8988T (cell line): ENCODE measurements around the gene SLC6A6.

Experiments used
- DNase-seq: peaks from one replicate; pipeline ENCODE4 v3.0.0; 2011

The SLC6A6 gene

GRCh38 chr3:14422016-14422963, 19.9 kb downstream of the SLC6A6 start:
- no peak for DNase-seq

GRCh38 chr3:14423197-14423743, 20.9 kb downstream of the SLC6A6 start:
- no peak for DNase-seq

- no peak for DNase-seq
Observed at GRCh38 chr3:14423963-14424362, 21.6 kb downstream of the SLC6A6 start.

GRCh38 chr3:14424711-14425580, 22.5 kb downstream of the SLC6A6 start:
- no peak for DNase-seq

GRCh38 chr3:14425581-14426304, 23.3 kb downstream of the SLC6A6 start:
- DNase-seq = no peak

- DNase-seq = no peak
Observed at GRCh38 chr3:14426305-14426620, 23.9 kb downstream of the SLC6A6 start.

GRCh38 chr3:14428087-14429033, 26.0 kb downstream of the SLC6A6 start:
- DNase-seq = no peak

- DNase-seq = no peak
Observed at GRCh38 chr3:14429237-14429636, 26.8 kb downstream of the SLC6A6 start.

GRCh38 chr3:14429640-14430039, 27.2 kb downstream of the SLC6A6 start:
- DNase-seq = no peak

GRCh38 chr3:14430053-14430452, 27.6 kb downstream of the SLC6A6 start:
- no peak for DNase-seq

GRCh38 chr3:14430706-14431451, 28.5 kb downstream of the SLC6A6 start:
- no peak for DNase-seq

GRCh38 chr3:14431452-14431916, 29.1 kb downstream of the SLC6A6 start:
- DNase-seq = no peak

GRCh38 chr3:14431917-14432834, 29.8 kb downstream of the SLC6A6 start:
- DNase-seq = peak; percentile 99

- DNase-seq = no peak
Observed at GRCh38 chr3:14433106-14433505, 30.7 kb downstream of the SLC6A6 start.

- no peak for DNase-seq
Observed at GRCh38 chr3:14434126-14434497, 31.7 kb downstream of the SLC6A6 start.

GRCh38 chr3:14434498-14435151, 32.2 kb downstream of the SLC6A6 start:
- no peak for DNase-seq

GRCh38 chr3:14435175-14436014, 33.0 kb downstream of the SLC6A6 start:
- no peak for DNase-seq

GRCh38 chr3:14436954-14437281, 34.5 kb downstream of the SLC6A6 start:
- no peak for DNase-seq
